Kidney (tissue), 14 donors: ENCODE data around the gene HNRNPDL. TPM values are rescaled to one million over a fixed set of nuclear protein-coding genes. Genes with fewer than 3 reads are reported as not detected.

Experiments used
- DNase-seq, 5 donors: peaks; one replicate each; pipeline ENCODE4 v3.0.0-alpha.2; 2013 to 2020
- FAIRE-seq: peaks from 2 replicates; lab custom pipeline; 2012; peaks lifted over from hg19 to GRCh38; lab: Jason Lieb, UNC
- H3K27ac ChIP-seq, 2 donors: one replicate each; pipeline ENCODE4 v1.7.0; 2013; ENCODE audit warnings: low read depth in 2 of 2, low read length in 2 of 2, inconsistent platforms in 1 of 2
- H3K27me3 ChIP-seq: one replicate; pipeline ENCODE4 v1.7.1; 2013; ENCODE audit warnings: low read length, inconsistent platforms; ENCODE audit not compliant: control insufficient read depth, insufficient read depth
- H3K36me3 ChIP-seq, 3 donors: one replicate each; pipeline versions ENCODE4 v1.7.0 to v1.7.1; 2013; ENCODE audit warnings: low read length in 3 of 3, control low read depth in 1 of 3, inconsistent platforms in 1 of 3; ENCODE audit not compliant: insufficient read depth in 3 of 3, control insufficient read depth in 2 of 3
- H3K4me1 ChIP-seq, 3 donors: one replicate each; pipeline versions ENCODE4 v1.7.0 to v1.7.1; 2013; ENCODE audit warnings: low read length in 3 of 3, inconsistent platforms in 1 of 3, low read depth in 1 of 3; ENCODE audit not compliant: control insufficient read depth in 2 of 3, insufficient read depth in 2 of 3
- H3K4me3 ChIP-seq, 3 donors: one replicate each; pipeline versions ENCODE4 v1.7.0 to v1.8.1; 2013; ENCODE audit warnings: low read length in 3 of 3, control low read depth in 1 of 3, inconsistent platforms in 1 of 3
- H3K9ac ChIP-seq, 3 donors: one replicate each; pipeline versions ENCODE4 v1.7.0 to v1.7.1; 2013; ENCODE audit warnings: low read length in 3 of 3, control low read depth in 1 of 3, inconsistent platforms in 1 of 3
- H3K9me3 ChIP-seq, 3 donors: one replicate each; pipeline versions ENCODE4 v1.7.0 to v1.7.1; 2013; ENCODE audit warnings: low read length in 3 of 3, control low read depth in 1 of 3, inconsistent platforms in 1 of 3; ENCODE audit not compliant: control insufficient read depth in 2 of 3, insufficient read depth in 1 of 3
- intact Hi-C: fragments of 100-400 bp; cut with DNase I; formaldehyde crosslinking; loops from one replicate; pipeline ENCODE4 v1.11.1; 2022
- polyA plus RNA-seq: library from polyadenylated mRNA; stranded (reverse); fragments of 350-450 nt; fragmentation: Illumina TruSeq; extraction: RNeasy Lipid Tissue Mini Kit (QIAGEN cat#74804); gene quantifications from one replicate; pipeline ENCODE4 v1.2.3, GENCODE V29; 2014; ENCODE audit warnings: low read depth, low replicate concordance; ENCODE audit not compliant: insufficient read depth
- total RNA-seq: library from RNA; stranded (reverse); fragmentation: NEBNext Ultra II Directional; extraction: Animal tissue kit (Norgen Biotek cat#: 25700); gene quantifications from one replicate; pipeline ENCODE4 v1.2.1, GENCODE V29; 2021
- TF ChIP-seq, protein P1 (sequence below): IDR thresholded peaks from 3 replicates; pipeline ENCODE4 v1.5.1; 2012; ENCODE audit warnings: mild to moderate bottlenecking, moderate library complexity, borderline replicate concordance; ENCODE audit not compliant: insufficient read depth; ENCODE audit errors: extremely low read depth
- donor health status: control.
- donor health status: control.
- donor health status: control.
- donor health status: control.
- donor health status: control.
- donor health status: DM: yes; HTN: yes; CAD: no.
- donor health status: Normal renal cell carcinoma (clear cell type).

The HNRNPDL gene
- total and polyA plus RNA-seq, 2 donors from 2014 or later, result 135 to 263 TPM

DNA sequence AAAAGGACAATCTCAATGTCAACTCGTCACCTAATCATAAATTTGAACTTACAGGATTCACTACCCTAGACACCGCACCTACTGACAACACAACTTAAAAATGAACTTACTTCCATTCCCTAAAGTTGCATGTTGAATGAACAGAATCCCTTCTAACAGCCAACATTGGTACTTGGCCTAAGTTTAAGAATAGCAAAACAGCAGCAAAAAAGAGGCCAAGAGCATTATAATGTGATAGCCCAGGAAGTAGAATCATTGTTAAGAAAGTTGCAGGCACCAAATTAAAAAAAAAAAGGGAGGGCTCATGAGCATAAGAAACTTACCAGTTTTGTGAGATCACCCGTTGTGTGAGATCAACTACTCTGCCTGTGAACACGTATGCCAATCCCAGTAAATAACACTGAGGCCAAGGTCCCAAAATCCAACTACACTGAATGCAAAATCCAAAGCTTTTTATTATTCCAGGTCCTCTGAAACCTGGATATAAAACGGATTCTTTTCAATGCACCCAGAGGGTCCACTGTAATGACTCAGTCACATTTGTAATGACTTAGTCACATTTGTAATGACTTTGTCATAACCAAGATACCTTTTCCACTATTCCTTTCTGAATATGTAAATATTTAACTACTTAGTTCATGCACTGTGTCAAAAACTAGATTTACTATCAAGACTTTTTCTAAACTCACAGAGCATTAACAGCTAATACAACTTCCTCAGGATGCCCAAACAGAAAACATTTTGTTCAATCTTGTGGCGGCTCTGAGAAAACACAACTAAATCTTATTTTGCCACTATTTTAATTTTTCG lies 6.8 kb downstream of the HNRNPDL start:
- H3K9ac ChIP-seq, result no peak overlapping the region

DNA sequence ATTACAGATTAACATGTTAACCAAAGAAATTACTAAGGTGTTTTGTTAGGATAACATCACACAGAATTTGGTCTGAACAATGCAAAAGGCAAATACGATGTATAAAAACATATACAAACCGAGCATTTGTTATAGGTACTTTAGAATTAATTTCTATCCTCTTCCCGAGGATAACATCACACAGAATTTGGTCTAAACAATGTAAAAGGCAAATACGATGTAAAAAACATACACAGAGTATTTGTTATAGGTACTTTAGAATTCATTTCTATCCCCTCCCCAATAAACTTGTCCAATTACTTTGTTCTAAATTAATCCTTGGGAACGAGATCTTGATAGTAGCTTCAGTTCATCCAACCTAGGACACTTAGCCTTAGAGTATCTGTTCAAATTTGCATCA lies 7.6 kb downstream of the HNRNPDL start:
- DNase-seq (no peak), FAIRE-seq (no peak)
- Histone ChIP-seq H3K9me3 (no peaks in the 10 kb centered on the region), H3K4me1 (peaks cover 0 to 9% (median 7%) of the 10 kb centered on the region in 3 donors), H3K9ac (no peak overlapping the region), H3K27me3 (no peaks in the 10 kb centered on the region), H3K36me3 (peaks cover 13 to 45% (median 17%) of the 10 kb centered on the region in 3 donors), H3K4me3 (no peak overlapping the region), H3K27ac (no peak overlapping the region)
- TF ChIP-seq, protein P1, sequence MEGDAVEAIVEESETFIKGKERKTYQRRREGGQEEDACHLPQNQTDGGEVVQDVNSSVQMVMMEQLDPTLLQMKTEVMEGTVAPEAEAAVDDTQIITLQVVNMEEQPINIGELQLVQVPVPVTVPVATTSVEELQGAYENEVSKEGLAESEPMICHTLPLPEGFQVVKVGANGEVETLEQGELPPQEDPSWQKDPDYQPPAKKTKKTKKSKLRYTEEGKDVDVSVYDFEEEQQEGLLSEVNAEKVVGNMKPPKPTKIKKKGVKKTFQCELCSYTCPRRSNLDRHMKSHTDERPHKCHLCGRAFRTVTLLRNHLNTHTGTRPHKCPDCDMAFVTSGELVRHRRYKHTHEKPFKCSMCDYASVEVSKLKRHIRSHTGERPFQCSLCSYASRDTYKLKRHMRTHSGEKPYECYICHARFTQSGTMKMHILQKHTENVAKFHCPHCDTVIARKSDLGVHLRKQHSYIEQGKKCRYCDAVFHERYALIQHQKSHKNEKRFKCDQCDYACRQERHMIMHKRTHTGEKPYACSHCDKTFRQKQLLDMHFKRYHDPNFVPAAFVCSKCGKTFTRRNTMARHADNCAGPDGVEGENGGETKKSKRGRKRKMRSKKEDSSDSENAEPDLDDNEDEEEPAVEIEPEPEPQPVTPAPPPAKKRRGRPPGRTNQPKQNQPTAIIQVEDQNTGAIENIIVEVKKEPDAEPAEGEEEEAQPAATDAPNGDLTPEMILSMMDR, result no peak
- intact Hi-C loops, result loop anchor here (10.0 kb wide), 1 partner anchor 48 kb away; the partner anchor contains the start of gene HNRNPD

More for the DNA sequence above, 6.8 kb downstream of the HNRNPDL start:
- intact Hi-C loops, result loop anchor here (10.0 kb wide), 1 partner anchor 49 kb away; the partner anchor contains the start of gene HNRNPD
- DNase-seq (no peak), FAIRE-seq (no peak)
- H3K36me3 ChIP-seq, result peaks cover 16 to 45% (median 17%) of the 10 kb centered on the region in 3 donors
- TF ChIP-seq, protein P1, result no peak
- no peak overlapping the region for H3K4me3 ChIP-seq
- H3K27me3 ChIP-seq, result no peaks in the 10 kb centered on the region
- H3K4me1 ChIP-seq, result peaks cover 0 to 12% (median 9%) of the 10 kb centered on the region in 3 donors
- H3K27ac ChIP-seq, result no peak overlapping the region
- no peaks in the 10 kb centered on the region for H3K9me3 ChIP-seq

DNA sequence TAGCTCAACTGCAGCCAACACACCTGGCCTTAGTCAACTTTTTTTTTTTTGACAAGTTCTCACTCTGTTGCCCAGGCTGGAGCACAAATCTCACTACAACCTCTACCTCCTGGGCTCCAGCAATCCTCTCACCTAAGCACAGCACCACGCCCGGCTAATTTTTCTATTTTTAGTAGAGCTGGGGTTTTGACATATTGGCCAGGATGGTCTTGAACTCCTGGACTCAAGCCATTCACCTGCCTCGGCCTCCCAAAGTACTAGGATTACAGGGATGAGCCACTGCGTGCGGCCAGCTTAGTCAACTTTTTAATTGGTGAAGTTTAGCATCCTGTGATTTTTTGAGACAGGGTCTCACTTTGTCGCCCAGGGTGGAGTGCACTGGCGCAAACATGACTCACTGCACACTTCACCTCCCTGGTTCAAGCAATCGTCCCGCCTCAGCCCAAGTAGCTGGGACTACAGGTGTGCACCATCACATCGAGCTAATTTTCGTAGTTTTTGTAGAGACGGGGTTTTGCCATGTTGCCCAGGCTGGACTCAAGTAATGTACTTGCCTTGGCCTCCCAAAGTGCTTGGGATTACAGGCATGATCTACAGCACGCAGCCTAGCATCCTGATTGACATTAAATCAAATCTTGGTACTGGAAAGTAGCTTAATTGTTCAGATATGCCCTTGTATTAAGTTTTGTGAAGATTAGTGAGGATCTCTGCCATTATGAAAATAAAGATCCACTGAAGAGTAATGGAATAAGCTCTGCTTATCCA lies 8.3 kb downstream of the HNRNPDL start:
- no peaks in the 10 kb centered on the region for H3K27me3 ChIP-seq
- no peaks in the 10 kb centered on the region for H3K9me3 ChIP-seq
- TF ChIP-seq, protein P1, result no peak
- DNase-seq (no peak), FAIRE-seq (no peak)
- peaks cover 0 to 4% (median 4%) of the 10 kb centered on the region in 3 donors for H3K4me1 ChIP-seq
- no peak overlapping the region for H3K9ac ChIP-seq
- intact Hi-C loops, result loop anchor here (10.0 kb wide), 1 partner anchor 47 kb away; the partner anchor contains the start of gene HNRNPD
- H3K4me3 ChIP-seq, result no peak overlapping the region
- peaks cover 13 to 44% (median 17%) of the 10 kb centered on the region in 3 donors for H3K36me3 ChIP-seq
- H3K27ac ChIP-seq, result no peak overlapping the region
